B cell (primary cell): ENCODE results near the gene NANS. TPM values are rescaled to one million over a fixed set of nuclear protein-coding genes. Genes with fewer than 3 reads are reported as not detected.

ENCODE experiments used
- ATAC-seq: fragments of 200-7000 bp; cut with Tn5 transposase; one replicate; pipeline ENCODE4 v1.10.0; 2021; ENCODE audit warnings: low read depth, mild to moderate bottlenecking, moderate number of reproducible peaks, moderate library complexity
- CTCF ChIA-PET: fragments of 350-600 bp; sonication (Branson Sonifier 250); formaldehyde crosslinking; loops from one replicate; lab custom pipeline; 2021; ENCODE audit warnings: antibody characterized with exemption, inconsistent platforms; lab: Charles Lee
- POLR2A ChIA-PET: fragments of 350-600 bp; sonication (Branson Sonifier 250); formaldehyde crosslinking; loops from one replicate; lab custom pipeline; 2021; ENCODE audit warnings: antibody characterized with exemption; lab: Charles Lee
- DNase-seq: peaks from one replicate; pipeline ENCODE4 v3.0.0; 2013
- H2AFZ ChIP-seq: 2 replicates; pipeline ENCODE4 v1.6.1; 2012; ENCODE audit warnings: mild to moderate bottlenecking, low read depth, low read length; ENCODE audit not compliant: insufficient read depth, poor library complexity, severe bottlenecking
- H3K27ac ChIP-seq, 2 donors: 1 replicate in 1 of 2; 2 replicates in 1 of 2; pipeline ENCODE4 v1.5.1; 2012 to 2013; ENCODE audit warnings: low read length in 2 of 2, mild to moderate bottlenecking in 2 of 2, moderate library complexity in 1 of 2
- H3K27me3 ChIP-seq, 4 experiments: fragments of 200-600 bp in 1 of 4; sonication (generic) in 1 of 4; replicated peaks in 1 of 4; 1 replicate in 2 of 4; 2 replicates in 2 of 4; pipeline versions ENCODE4 v1.6.1 to v1.7.0; 2013 to 2016; ENCODE audit warnings: low read length in 3 of 4, mild to moderate bottlenecking in 2 of 4, mixed read lengths in 1 of 4, moderate library complexity in 1 of 4; ENCODE audit not compliant: insufficient read depth in 4 of 4, control insufficient read depth in 3 of 4; ENCODE audit errors: control extremely low read depth in 1 of 4
- H3K36me3 ChIP-seq, 2 experiments: replicated peaks in 1 of 2; 1 replicate in 1 of 2; 2 replicates in 1 of 2; pipeline versions ENCODE4 v1.6.1 to v1.7.1; 2013; ENCODE audit warnings: low read length in 1 of 2; ENCODE audit not compliant: insufficient read depth in 2 of 2, control insufficient read depth in 1 of 2; ENCODE audit errors: control extremely low read depth in 1 of 2, extremely low read depth in 1 of 2
- H3K4me1 ChIP-seq, 2 donors: fragments of 200-600 bp in 1 of 2; sonication (generic) in 1 of 2; 1 replicate in 1 of 2; 2 replicates in 1 of 2; pipeline versions ENCODE4 v1.5.1 to v1.6.1; 2013 to 2017; ENCODE audit warnings: low read length in 2 of 2; ENCODE audit not compliant: control insufficient read depth in 2 of 2, insufficient read depth in 2 of 2
- H3K4me2 ChIP-seq: replicated peaks from 2 replicates; pipeline ENCODE3; 2012; ENCODE audit warnings: mild to moderate bottlenecking, low read depth, low read length; ENCODE audit not compliant: poor library complexity, severe bottlenecking
- H3K4me3 ChIP-seq, 5 experiments: fragments of 200-600 bp in 1 of 5; sonication (generic) in 1 of 5; 1 replicate in 3 of 5; 2 replicates in 2 of 5; pipeline versions ENCODE4 v1.5.1 to v1.7.0; 2011 to 2016; ENCODE audit warnings: low read length in 4 of 5, mild to moderate bottlenecking in 4 of 5, low read depth in 2 of 5, control low read depth in 1 of 5, moderate library complexity in 1 of 5; ENCODE audit not compliant: insufficient read depth in 1 of 5; ENCODE audit errors: control extremely low read depth in 1 of 5, extremely low read depth in 1 of 5
- H3K79me2 ChIP-seq: fragments of 200-600 bp; sonication (generic); one replicate; pipeline ENCODE4 v1.6.0; 2016; ENCODE audit warnings: low read length; ENCODE audit not compliant: control insufficient read depth, insufficient read depth
- H3K9ac ChIP-seq: fragments of 200-600 bp; sonication (generic); 2 replicates; pipeline ENCODE4 v1.6.1; 2017; ENCODE audit warnings: mild to moderate bottlenecking, low read length, moderate library complexity
- H3K9me3 ChIP-seq, 3 donors: one replicate each; pipeline versions ENCODE4 v1.6.1 to v1.7.1; 2013; ENCODE audit warnings: low read length in 2 of 3; ENCODE audit not compliant: control insufficient read depth in 2 of 3, insufficient read depth in 1 of 3; ENCODE audit errors: control extremely low read depth in 1 of 3
- H4K20me1 ChIP-seq: 2 replicates; pipeline ENCODE4 v1.6.0; 2012; ENCODE audit warnings: mild to moderate bottlenecking, low read length; ENCODE audit not compliant: insufficient read depth, control insufficient read depth, poor library complexity, severe bottlenecking
- H3K27ac Mint-ChIP-seq: one replicate; pipeline ENCODE4 v1.8.0; 2021; ENCODE audit warnings: mixed read lengths
- H3K27me3 Mint-ChIP-seq: one replicate; pipeline ENCODE4 v1.8.0; 2021; ENCODE audit warnings: mixed read lengths
- H3K4me1 Mint-ChIP-seq: one replicate; pipeline ENCODE4 v1.8.0; 2021; ENCODE audit warnings: mixed read lengths
- H3K4me3 Mint-ChIP-seq: one replicate; pipeline ENCODE4 v1.8.0; 2021; ENCODE audit warnings: mixed read lengths
- H3K9me3 Mint-ChIP-seq: one replicate; pipeline ENCODE4 v1.8.0; 2022; ENCODE audit warnings: mixed read lengths; ENCODE audit not compliant: insufficient read depth
- CTCF ChIP-seq: fragments of 200-600 bp; IDR thresholded peaks from one replicate; pipeline ENCODE4 v1.8.0; 2022; ENCODE audit warnings: antibody characterized with exemption, mild to moderate bottlenecking
- EZH2 ChIP-seq: IDR thresholded peaks from 2 replicates; pipeline ENCODE4 v1.6.1; 2012; ENCODE audit warnings: borderline replicate concordance, low read depth, mild to moderate bottlenecking, moderate library complexity, low read length; ENCODE audit not compliant: insufficient read depth, poor library complexity, severe bottlenecking
- WGBS: methylation state at CpG from one replicate; pipeline ENCODE4 v1.1.5; 2013; ENCODE audit warnings: missing lambda C conversion rate; ENCODE audit not compliant: insufficient coverage; 5-methylcytosine and 5-hydroxymethylcytosine counted together
- intact Hi-C: fragments of 100-400 bp; cut with micrococcal nuclease; formaldehyde crosslinking; loops from one replicate; pipeline ENCODE4 v1.10.0; 2022
- polyA plus RNA-seq: library from polyadenylated mRNA; depleted of rRNA; stranded (reverse); fragments of >200 nt; gene quantifications from 2 replicates; pipeline ENCODE4 v1.2.3, GENCODE V29; 2012
- total RNA-seq, 2 donors: library from RNA; stranded (reverse); fragments of 120-200 nt in 1 of 2; gene quantifications; 1 replicate in 1 of 2; 2 replicates in 1 of 2; pipeline versions ENCODE4 v1.2.3 to v1.2.4, GENCODE V29; 2013 to 2022

The NANS gene
- total and polyA plus RNA-seq, 2 donors (not counting 1 experiment from before 2014, with no cell fraction given), result 14.2 to 14.9 TPM

- peaks cover 7% of the 10 kb centered on the region for H4K20me1 ChIP-seq
Observed at GRCh38 chr9:98010445-98010844, 46.1 kb upstream of the NANS start.

More at GRCh38 chr9:98010445-98010844, 46.1 kb upstream of the NANS start:
- Histone ChIP-seq H3K9ac (no peak overlapping the region), H3K4me2 (peak overlapping the region; percentile 30), H3K4me3 (no peak overlapping the region), H3K79me2 (peaks cover 6% of the 10 kb centered on the region), H3K4me1 (peaks cover 9 to 13% of the 10 kb centered on the region in 2 donors), H3K36me3 (peaks cover 2 to 58% of the 10 kb centered on the region in 2 experiments), H3K9me3 (no peaks in the 10 kb centered on the region), H3K27ac (peak overlapping the region; percentile 10 to 16), H2AFZ (no peak overlapping the region), H3K27me3 (no peaks in the 10 kb centered on the region)
- peak; percentile 71 for DNase-seq
- no peaks in the 10 kb centered on the region for H3K9me3 Mint-ChIP-seq
- ChIA-PET POLR2A (interaction anchor here (0.9 to 1.3 kb wide), 2 partner anchors 27 to 88 kb away, joined by 3 to 6 read pairs; partner anchors contain the start of gene TRMO), CTCF (interaction anchor here (0.7 to 1.4 kb wide), 5 partner anchors 21 to 88 kb away, joined by 3 to 6 read pairs (median 4); partner anchors contain the start of genes ANP32B and TRMO)
- TF ChIP-seq EZH2 (no peak), CTCF (no peak)
- peaks cover 23% of the 10 kb centered on the region for H3K4me1 Mint-ChIP-seq
- no peaks in the 10 kb centered on the region for H3K27me3 Mint-ChIP-seq
- intact Hi-C loops, result loop anchor here (1.0 kb wide), 2 partner anchors 27 to 87 kb away; partner anchors contain the start of gene ANP32B
- H3K27ac Mint-ChIP-seq, result peak overlapping the region; percentile 76
- 0% methylated on average over 2 of the region's 2 CpGs for WGBS
- no peak overlapping the region for H3K4me3 Mint-ChIP-seq
- ATAC-seq, result peak; percentile 97
